GM18951 (cell line): Measurements from ENCODE around the gene MBTPS1.

Source experiments
- POLR2A ChIP-seq: IDR thresholded peaks from 4 replicates; pipeline ENCODE4 v1.6.1; 2011; ENCODE audit warnings: mild to moderate bottlenecking; ENCODE audit not compliant: insufficient read length, insufficient read depth; ENCODE audit errors: extremely low read depth
- in situ Hi-C: fragments of 300-500 bp; cut with MboI; formaldehyde crosslinking; loops from one replicate; pipeline ENCODE4 v1.12.0; 2022; ENCODE audit warnings: low sequenced_read_pairs, mixed read lengths, inconsistent platforms; ENCODE audit not compliant: unreplicated experiment

Gene MBTPS1

DNA sequence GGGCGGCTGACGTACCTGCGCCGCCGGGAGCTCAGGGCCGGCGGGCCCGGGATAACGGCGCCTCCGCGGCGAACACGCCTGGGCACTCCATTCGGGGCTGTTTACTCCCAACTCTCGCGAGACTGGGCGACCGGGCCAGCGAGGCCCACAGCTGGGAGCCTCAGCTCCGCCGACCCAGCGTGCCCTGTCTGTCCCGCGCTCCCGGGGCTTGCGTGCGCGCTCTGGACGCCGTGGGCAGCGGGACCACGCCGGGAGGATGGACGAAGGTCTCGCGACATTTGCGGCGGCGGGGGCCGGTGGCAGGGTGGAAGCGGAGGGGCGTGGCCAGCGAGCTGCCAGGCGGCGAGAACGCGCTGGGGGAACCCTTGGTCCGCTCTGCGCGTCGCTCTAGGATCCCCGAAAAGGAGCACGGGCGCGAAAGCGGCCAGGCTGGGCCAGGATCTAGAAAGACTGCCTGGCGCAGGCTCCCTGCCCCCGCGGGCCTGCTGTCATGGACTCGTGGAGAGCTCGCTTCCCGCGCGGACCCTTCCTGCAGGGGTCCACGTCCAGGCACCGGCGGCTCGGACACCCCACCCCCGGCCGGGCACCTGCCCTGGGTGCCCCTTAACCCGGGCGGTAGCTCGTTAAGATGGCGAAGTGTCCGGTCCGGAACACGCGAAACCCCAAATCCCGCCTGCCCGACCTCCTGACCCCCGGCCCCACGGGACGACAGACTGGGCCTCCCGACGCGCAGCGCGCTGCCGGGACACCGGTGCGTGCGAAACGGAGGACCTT, at the start of gene MBTPS1:
MBTPS1 (minus strand) TSS at position 223 of the 774 bp plus-strand sequence. CDS start 15,159 bp downstream, outside the sequence.
- in situ Hi-C loops = no loop called here
- TF ChIP-seq POLR2A = peak; percentile 84

DNA sequence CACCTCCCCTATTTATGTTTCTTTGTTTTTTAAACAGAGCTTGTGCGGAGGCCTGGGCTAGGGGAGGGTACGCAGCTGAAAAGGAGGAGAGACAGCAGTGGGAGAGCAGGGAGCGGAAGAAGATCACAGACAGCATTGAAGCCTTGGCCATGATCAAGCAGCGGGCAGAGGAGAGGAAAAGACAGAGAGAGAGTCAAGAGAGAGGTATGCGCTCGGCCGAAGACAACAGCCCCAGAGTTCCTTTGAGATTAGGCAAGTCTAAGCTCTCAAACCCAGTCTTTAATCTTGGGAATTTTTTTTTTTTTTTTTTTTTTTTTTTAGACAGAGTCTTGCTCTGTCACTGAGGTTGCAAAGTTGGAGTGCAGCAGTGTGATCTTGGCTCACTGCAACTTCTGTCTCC, 49.0 kb upstream of the MBTPS1 start:
- no peak for TF ChIP-seq POLR2A
- in situ Hi-C loops = no loop called here

DNA sequence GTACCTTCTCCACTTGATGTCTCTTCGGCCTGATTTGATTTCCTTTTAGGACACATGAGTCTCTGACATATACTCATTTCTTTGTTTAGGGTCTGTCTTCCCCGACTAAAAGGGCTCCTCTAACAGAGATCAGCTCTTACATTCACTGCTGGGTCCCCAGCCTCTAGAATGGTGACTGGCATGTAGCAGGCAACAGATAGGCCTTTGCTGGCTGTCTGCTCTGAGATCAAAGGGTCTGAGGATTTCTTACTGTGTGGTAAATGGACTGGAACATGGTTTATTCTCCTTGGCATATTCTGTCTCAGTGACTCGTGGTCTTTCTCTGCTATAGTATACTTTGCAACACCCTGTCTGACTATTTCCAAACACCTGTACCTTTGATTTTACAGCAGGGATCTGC, 45.1 kb upstream of the MBTPS1 start:
- TF ChIP-seq POLR2A = no peak
- in situ Hi-C loops = no loop called here

DNA sequence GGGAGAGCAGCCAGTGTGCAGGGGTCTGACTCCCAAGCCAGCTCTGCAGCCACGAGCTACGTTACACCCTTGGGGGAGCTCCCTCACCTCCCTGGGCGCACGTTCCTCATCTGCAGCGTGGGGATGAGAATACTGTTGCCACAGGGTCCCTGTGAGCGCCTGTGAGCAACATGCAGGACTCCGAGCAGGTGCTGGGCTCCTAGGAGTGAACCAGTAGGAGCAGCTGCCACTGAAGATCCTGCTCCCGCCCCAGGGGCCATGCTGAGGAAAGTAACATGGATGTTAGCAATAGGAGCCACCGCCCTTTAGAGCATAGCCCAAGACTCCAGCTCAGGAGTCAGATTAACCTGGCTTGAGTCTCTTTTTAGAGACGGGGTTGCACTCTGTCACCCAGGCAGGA, 44.3 kb upstream of the MBTPS1 start:
- in situ Hi-C loops = no loop called here
- TF ChIP-seq POLR2A = no peak

DNA sequence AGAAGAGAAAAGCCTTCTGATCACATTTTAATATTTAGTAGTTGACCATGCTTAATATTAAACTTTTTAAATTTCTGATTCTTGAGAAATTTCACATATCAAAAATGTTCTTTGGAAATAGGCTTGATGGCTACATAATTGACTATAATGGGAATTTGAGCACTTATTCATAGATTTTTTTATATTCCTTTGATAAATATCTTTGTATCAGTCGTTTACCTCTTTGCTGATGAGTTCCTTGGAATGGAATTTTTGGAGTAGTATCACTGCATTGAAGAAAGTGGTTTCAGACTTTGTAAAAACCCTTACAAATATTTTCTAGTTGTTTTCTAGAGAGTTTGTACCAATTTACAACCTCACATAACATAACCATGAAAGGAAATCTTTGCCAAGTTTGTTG, 43.1 kb upstream of the MBTPS1 start:
- in situ Hi-C loops = no loop called here

DNA sequence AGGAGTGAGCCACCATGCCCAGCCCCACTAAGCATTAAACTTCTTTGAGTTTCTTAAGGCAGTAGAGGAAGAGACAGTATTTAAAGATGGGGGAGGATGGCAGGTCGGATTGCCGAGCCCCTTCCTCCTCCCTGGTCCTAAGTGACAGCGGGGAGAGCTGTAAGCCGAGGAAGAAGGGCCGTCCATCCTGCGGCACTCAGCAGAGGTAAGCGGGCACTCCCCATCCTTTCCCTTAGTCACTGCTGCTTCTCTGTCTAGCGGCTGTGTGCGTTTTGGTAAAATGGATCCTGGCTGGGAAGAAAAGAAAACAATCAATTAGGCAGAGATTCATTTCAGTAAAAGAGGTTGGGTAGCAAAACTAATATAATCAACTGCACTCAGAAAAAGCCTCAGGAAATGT, 42.3 kb upstream of the MBTPS1 start:
- TF ChIP-seq POLR2A = no peak
- in situ Hi-C loops = no loop called here

More for the DNA sequence above, 43.1 kb upstream of the MBTPS1 start:
- no peak for TF ChIP-seq POLR2A

DNA sequence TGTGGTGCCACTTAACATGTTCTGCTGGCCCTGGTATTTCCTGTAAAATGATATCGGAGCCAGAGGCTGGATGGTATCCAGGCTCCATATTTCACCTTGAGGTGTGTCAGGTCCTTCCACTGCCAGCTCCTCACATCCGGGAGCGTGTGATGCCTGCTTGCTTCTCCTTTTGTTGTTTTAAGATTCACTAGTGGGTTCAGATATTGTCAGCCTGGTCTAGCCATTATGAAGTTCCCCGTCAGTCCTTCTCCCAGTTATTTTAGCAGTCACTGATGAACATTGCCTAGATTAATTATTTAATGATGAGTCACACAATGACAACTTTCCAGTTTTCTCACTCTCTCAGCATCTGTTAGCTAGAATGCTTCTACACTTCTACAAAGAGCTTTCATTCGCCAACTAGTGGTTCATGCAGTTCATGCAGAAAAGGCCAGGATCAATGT, 39.6 kb upstream of the MBTPS1 start:
- no peak for TF ChIP-seq POLR2A
- in situ Hi-C loops = no loop called here

DNA sequence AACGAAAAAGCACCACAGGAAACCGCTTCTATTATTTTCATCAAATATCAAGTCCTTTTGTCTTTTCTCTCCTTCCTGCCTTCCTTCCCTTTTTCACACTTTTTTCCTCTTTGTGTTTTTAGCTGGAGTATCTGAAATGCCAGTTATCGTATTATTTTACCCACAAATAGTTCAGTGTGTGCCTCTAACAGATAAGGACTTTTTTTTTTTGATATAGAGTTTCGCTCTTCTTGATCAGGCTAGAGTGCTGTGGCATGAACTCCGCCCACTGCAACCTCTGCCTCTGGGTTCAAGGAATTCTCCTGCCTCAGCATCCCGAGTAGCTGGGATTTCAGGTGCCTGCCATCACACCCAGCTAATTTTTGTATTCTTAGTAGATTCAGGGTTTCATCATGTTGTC, 39.0 kb upstream of the MBTPS1 start:
- TF ChIP-seq POLR2A = no peak
- in situ Hi-C loops = no loop called here

DNA sequence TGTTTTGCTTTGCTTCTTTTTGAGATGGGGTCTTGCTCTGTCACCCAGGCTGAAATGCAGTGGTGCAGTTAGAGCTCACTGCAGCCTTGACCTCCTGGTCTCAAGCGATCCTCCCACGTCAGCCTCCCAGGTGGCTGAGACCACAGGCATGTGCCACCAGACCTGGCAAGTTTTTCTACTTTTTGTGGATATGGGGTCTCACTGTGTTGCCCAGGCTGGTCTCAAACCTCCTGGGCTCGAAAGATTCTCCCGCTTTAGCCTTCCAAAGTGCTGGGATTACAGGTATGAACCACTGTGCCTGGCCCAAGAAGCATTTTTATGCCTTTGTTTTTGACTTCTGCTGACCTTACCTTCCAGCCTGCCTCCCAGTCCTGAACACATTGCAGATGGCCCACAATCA, 38.5 kb upstream of the MBTPS1 start:
- no peak for TF ChIP-seq POLR2A
- in situ Hi-C loops = no loop called here

DNA sequence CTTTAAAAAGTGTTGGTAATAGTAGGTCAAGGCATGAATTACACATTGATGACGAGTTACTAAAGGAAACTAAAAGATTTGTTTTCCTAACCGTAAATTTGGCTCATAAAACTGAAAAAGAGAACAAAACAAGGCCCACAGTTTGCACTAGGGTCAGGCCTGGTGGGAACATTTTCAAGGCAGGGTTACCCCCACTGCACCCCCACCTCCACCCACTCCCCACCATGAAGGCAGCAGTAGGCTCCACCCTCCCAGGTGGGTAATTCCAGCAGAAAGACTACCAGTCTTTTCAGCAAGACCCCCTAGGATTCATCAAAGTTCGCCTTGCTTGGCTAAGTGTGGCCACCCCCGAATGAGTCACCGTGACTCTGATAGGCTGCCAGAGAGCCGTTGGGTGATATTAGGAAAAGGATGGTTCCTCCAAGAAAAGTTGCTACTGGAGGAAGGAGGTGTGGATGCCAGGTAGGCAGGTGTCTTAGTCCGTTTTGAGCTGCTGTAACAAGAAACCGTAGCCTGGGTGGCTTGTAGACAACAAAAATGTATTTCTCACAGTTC, 37.0 kb upstream of the MBTPS1 start:
- no peak for TF ChIP-seq POLR2A
- in situ Hi-C loops = no loop called here

DNA sequence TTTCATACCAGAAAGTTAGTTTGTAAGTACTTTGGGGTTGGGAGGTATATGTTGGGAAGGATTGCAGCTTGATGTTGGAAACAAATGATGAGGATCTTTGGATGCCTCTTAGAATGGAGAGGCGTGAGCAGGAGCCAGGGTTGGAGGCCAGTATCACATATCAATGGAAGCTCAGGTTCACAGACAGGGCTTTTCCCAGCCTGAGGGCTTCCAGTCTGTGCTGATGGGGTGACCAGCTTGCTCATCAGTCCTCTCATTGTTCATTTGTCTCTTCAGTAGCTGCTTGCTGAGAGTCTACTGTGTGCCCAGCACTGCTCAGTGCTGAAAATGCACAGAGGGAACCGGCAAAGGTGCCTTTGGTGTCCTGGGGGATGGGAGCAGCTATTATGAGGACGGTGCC, 34.2 kb upstream of the MBTPS1 start:
- in situ Hi-C loops = no loop called here
- TF ChIP-seq POLR2A = no peak

DNA sequence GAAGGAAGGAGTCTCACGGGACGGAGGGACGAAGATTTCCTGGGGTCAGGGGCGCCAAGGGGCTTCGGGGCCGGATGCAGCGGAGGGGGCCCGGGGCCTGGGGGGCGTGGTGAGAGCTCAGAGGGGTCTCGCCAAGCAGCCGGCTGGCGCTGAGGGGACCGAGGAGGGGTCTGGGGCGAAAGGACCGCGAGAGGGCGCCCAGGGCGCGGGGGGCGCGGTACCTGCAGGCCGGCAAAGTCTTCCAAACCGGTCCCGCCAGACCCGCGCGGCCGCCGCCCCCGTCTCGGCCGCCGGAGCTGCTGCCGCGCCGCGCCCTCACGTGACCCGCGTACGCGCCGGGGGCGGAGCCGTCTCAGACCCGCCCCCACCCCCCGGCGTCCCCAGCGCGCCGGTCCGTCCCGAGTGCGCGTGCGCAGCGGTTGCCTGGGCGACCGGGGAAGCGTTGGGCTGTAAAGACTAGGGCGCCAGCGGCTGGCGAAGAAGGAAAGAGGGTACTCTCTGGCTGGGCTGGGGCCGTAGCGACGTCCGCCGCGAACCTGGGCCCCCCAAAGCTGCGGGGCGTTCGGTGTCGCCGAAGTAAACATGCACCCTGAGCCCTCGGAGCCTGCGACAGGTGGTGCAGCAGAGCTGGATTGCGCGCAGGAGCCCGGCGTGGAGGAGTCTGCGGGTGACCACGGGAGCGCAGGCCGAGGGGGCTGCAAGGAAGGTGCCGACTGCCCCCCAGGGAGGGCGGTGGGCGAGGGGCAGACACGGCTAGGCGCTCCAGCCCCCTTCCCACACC, 28.3 kb upstream of the MBTPS1 start, which contains the start of the genes DNAAF1 and HSDL1:
DNAAF1 (plus strand) TSS at position 450 of the 781 bp plus-strand sequence; CDS start at position 583, 133 bp downstream.
HSDL1 (minus strand) TSS at position 319 of the 781 bp plus-strand sequence. CDS start 13,856 bp downstream, outside the sequence.
- peak; percentile 76 for TF ChIP-seq POLR2A
- in situ Hi-C loops = no loop called here

DNA sequence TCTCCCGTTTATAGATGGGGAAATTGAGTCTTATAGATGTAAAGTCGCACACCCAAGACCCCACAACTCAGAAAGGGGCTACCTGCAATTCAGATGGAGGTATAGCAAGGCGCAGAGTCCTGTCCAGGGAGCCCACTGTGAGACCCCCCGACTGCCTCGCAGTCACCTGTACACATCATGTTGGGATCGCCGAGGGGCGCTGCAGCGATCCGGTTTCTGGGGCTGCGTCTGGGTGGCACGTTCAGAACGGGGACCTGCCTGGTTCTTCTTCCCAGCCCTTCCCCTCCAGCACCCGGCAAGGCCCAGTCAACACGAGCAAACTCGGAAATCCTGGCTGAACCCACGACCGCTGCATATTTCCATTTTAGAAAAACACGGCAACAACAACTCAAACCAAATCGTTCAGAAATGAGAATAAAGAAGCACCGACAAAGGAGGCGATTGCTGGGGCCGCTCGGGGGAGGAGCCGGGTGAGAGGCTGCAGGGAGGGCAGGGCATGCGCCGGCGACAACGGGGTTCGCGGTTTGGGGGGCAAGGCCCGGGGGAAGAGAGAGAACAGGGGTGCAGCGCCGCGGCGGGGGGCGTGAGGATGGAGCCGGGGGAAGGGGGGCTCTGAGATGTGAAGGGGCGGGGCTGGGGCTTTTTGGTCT, 27.6 kb upstream of the MBTPS1 start:
- TF ChIP-seq POLR2A = no peak
- in situ Hi-C loops = no loop called here
